K562 treated with DMSO at 1 percent for 12 hours (cell line): ENCODE measurements around the gene MPLKIP. TPM values are rescaled to one million over a fixed set of nuclear protein-coding genes. Genes with fewer than 3 reads are reported as not detected.

Experiments used
- total RNA-seq: library from RNA; unstranded; fragments of 300-600 nt; gene quantifications from 2 replicates; pipeline ENCODE4 v1.2.3, GENCODE V29; 2022; ENCODE audit not compliant: insufficient read depth

The MPLKIP gene
- 82.9 and 89.6 TPM in 2 replicates for total RNA-seq

DNA sequence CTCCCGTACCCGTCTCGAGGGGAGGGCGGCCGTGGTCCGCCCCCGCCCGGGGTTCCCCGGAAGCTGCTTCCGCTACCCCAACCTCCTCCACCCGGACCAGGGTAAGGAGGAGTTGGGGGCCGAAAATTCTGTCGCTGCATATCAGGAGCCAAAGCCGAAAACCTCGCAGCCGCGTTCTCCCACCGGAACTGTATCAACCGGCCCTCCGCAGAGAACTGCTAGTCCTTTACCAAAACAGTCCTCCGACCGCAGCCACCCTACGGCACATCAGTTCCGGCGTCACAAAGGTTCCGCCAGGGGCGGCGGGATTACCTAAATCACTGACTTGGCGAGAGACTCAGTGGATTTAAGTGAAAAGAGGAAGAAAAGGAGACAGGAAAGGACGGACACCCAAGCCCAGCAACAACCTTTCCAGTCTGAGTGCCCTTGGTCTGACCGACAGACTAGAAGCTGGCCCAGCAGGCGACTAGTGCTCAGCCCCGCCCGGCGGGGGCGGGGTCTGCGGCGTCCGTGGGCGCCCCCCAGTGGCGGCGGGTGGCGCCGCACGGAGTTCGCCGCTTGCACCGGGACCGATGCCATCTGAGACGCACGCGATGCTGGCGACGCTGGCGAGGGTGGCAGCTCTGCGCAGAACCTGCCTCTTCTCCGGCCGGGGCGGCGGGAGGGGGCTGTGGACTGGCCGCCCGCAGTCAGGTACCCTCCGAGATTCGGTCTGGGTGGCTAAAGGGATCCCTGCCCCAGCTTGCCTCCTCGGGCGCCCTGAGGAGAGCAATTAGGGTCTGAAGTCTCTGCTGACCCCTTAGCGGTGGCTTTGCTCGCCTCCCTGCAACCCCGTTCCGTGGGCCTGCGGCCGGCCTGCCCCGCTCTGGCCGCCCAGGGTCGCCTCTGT, at the start of gene MPLKIP, which contains the start of gene SUGCT:
TSS of gene MPLKIP (minus strand) at position 195 of the 889 bp plus-strand sequence. CDS start at position 140, 55 bp downstream.
TSS of gene SUGCT (plus strand) at position 578 of the 889 bp plus-strand sequence.

Other genes with a start within 250 kb of the MPLKIP start
- 7.6 and 28.6 TPM in 2 replicates for gene CDK13, start 184.4 kb downstream of the MPLKIP start, total RNA-seq
- gene SUGCT, start 383 bp upstream of the MPLKIP start, total RNA-seq: 3.9 and 4.1 TPM in 2 replicates